ENCODE data around the gene OTOF. TPM values are rescaled to one million over a fixed set of nuclear protein-coding genes. Genes with fewer than 3 reads are reported as not detected.

Gene OTOF
- total RNA-seq, 1 experiment from 2014 or later = 0.10 TPM

- TF ChIP-seq CEBPB (IDR thresholded peaks at IDR 0.05; ENCODE audit: low read depth) = no peak
- TF ChIP-seq, protein P1, sequence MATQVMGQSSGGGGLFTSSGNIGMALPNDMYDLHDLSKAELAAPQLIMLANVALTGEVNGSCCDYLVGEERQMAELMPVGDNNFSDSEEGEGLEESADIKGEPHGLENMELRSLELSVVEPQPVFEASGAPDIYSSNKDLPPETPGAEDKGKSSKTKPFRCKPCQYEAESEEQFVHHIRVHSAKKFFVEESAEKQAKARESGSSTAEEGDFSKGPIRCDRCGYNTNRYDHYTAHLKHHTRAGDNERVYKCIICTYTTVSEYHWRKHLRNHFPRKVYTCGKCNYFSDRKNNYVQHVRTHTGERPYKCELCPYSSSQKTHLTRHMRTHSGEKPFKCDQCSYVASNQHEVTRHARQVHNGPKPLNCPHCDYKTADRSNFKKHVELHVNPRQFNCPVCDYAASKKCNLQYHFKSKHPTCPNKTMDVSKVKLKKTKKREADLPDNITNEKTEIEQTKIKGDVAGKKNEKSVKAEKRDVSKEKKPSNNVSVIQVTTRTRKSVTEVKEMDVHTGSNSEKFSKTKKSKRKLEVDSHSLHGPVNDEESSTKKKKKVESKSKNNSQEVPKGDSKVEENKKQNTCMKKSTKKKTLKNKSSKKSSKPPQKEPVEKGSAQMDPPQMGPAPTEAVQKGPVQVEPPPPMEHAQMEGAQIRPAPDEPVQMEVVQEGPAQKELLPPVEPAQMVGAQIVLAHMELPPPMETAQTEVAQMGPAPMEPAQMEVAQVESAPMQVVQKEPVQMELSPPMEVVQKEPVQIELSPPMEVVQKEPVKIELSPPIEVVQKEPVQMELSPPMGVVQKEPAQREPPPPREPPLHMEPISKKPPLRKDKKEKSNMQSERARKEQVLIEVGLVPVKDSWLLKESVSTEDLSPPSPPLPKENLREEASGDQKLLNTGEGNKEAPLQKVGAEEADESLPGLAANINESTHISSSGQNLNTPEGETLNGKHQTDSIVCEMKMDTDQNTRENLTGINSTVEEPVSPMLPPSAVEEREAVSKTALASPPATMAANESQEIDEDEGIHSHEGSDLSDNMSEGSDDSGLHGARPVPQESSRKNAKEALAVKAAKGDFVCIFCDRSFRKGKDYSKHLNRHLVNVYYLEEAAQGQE (IDR thresholded peaks at IDR 0.05; ENCODE audit: low read depth) = no peak
- TF ChIP-seq JUND (IDR thresholded peaks at IDR 0.05) = no peak
- no peak for TF ChIP-seq ZNF274 (IDR thresholded peaks at IDR 0.05; ENCODE audit: low read depth, low read length)
- TF ChIP-seq EZH2 (IDR thresholded peaks at IDR 0.05) = no peak
- Histone ChIP-seq H4K20me1 (ENCODE audit: insufficient read depth) (no peaks in the 10 kb centered on the region), H3K4me1 (ENCODE audit: control insufficient read depth in 1 of 2, insufficient read depth in 2 of 2, low read length in 2 of 2) (peaks cover 0 to 25% of the 10 kb centered on the region in 2 experiments; a peak in 2 of 4 replicates), H3K9me3 (ENCODE audit: control insufficient read depth in 1 of 2, insufficient read depth in 1 of 2, low read depth in 1 of 2, low read length in 2 of 2) (no peaks in the 10 kb centered on the region), H3K4me2 (ENCODE audit: low read length) (peak overlapping the region; percentile 56), H3K36me3 (ENCODE audit: control insufficient read depth in 1 of 2, insufficient read depth in 2 of 2, low read length in 2 of 2) (no peaks in the 10 kb centered on the region), H3K27ac (ENCODE audit: low read depth, low read length) (no peak overlapping the region), H2AFZ (ENCODE audit: low read depth, low read length, poor library complexity, severe bottlenecking) (no peak overlapping the region), H3K27me3 (ENCODE audit: insufficient read depth, low read length) (no peaks in the 10 kb centered on the region), H3K9ac (ENCODE audit: low read length) (no peak overlapping the region), H3K79me2 (ENCODE audit: insufficient read depth, low read length) (no peaks in the 10 kb centered on the region), H3K4me3 (replicated peaks in 1 of 2; ENCODE audit: low read depth in 1 of 2, low read length in 2 of 2) (no peak overlapping the region), H3K9me2 (ENCODE audit: insufficient read depth) (no peaks in the 10 kb centered on the region)
- intact Hi-C loops (cut with micrococcal nuclease) = no loop called here
- ATAC-seq (no peak), DNase-seq (ENCODE audit: low read depth, low spot score) (no peak)
- BruUV-seq (replicated peaks) = no TSS peak
- ChIA-PET POLR2A (no interaction called here), CTCF (no interaction called here), RAD21 (ENCODE audit: low non-redundant PET in 1 of 2, low total read pairs in 2 of 2, uncharacterized antibody in 2 of 2, unreplicated experiment in 2 of 2) (no interaction called here)
These were observed 20.7 kb downstream of the OTOF start for GRCh38 chr2:26457251-26457666.

Data from HCT116 (cell line).